ENCODE results near the gene TAF8. TPM values are rescaled to one million over a fixed set of nuclear protein-coding genes. Genes with fewer than 3 reads are reported as not detected.
"Not testable (repeated sequence)": the region's sequence is repeated elsewhere in the genome, so short reads cannot be mapped to it uniquely, and the experiment has no call there.

TAF8 gene
- 25.8 and 25.9 TPM in 2 replicates for total RNA-seq (2014; rRNA removed; shearing (Covaris generic); ENCODE audit: low replicate concordance)

GRCh38 chr6:42050297-42051267 is at the start of gene TAF8:
Gene TAF8, plus strand, starts transcription at chr6:42050524. Its CDS starts 18 bp downstream, at chr6:42050542.
- Histone ChIP-seq H3K27ac (ENCODE audit: low read length) (peak within 1 kb of the TSS; percentile 77), H3K36me3 (ENCODE audit: insufficient read depth, low read length) (peaks cover 18% of the 10 kb centered on the region), H3K27me3 (ENCODE audit: low read length) (no peaks in the 10 kb centered on the region), H3K9ac (ENCODE audit: low read length) (peak within 1 kb of the TSS; percentile 88), H3K9me3 (ENCODE audit: low read length) (no peaks in the 10 kb centered on the region), H4K20me1 (ENCODE audit: insufficient read depth, low read depth, low read length) (no peaks in the 10 kb centered on the region), H3K9me2 (replicated peaks; ENCODE audit: insufficient read depth, low read length) (no peaks in the 10 kb centered on the region), H2AFZ (ENCODE audit: low read length) (peak within 1 kb of the TSS; percentile 96), H3K79me2 (ENCODE audit: low read length) (peaks cover 18% of the 10 kb centered on the region), H3K4me3 (ENCODE audit: low read length) (peak within 1 kb of the TSS; percentile 96), H3K4me1 (ENCODE audit: low read length) (peaks cover 53% of the 10 kb centered on the region), H3K4me2 (ENCODE audit: low read depth, low read length, poor library complexity, severe bottlenecking) (peak within 1 kb of the TSS; percentile 88)
- DNase-seq, result peak; percentile 96

GRCh38 chr6:42001506-42001905 is 48.8 kb upstream of the TAF8 start:
- no peak overlapping the region for H3K9ac ChIP-seq (ENCODE audit: low read length)
- no peak overlapping the region for H2AFZ ChIP-seq (ENCODE audit: low read length)
- H3K4me2 ChIP-seq (ENCODE audit: low read depth, low read length, poor library complexity, severe bottlenecking), result no peak overlapping the region
- no peaks in the 10 kb centered on the region for H3K27me3 ChIP-seq (ENCODE audit: low read length)
- no peaks in the 10 kb centered on the region for H3K79me2 ChIP-seq (ENCODE audit: low read length)
- no peak overlapping the region for H3K4me3 ChIP-seq (ENCODE audit: low read length)
- no peak for DNase-seq
- H4K20me1 ChIP-seq (ENCODE audit: insufficient read depth, low read depth, low read length), result no peaks in the 10 kb centered on the region
- H3K27ac ChIP-seq (ENCODE audit: low read length), result no peak overlapping the region
- H3K4me1 ChIP-seq (ENCODE audit: low read length), result no peaks in the 10 kb centered on the region
- H3K36me3 ChIP-seq (ENCODE audit: insufficient read depth, low read length), result no peaks in the 10 kb centered on the region
- H3K9me3 ChIP-seq (ENCODE audit: low read length), result no peaks in the 10 kb centered on the region
- no peaks in the 10 kb centered on the region for H3K9me2 ChIP-seq (replicated peaks; ENCODE audit: insufficient read depth, low read length)

GRCh38 chr6:42003658-42004057 is 46.7 kb upstream of the TAF8 start:
- not testable (repeated sequence) for H4K20me1 ChIP-seq (ENCODE audit: insufficient read depth, low read depth, low read length); H3K4me3 ChIP-seq (ENCODE audit: low read length); H3K79me2 ChIP-seq (ENCODE audit: low read length); H3K9ac ChIP-seq (ENCODE audit: low read length); H3K27me3 ChIP-seq (ENCODE audit: low read length); H3K9me2 ChIP-seq (replicated peaks; ENCODE audit: insufficient read depth, low read length); DNase-seq; H3K27ac ChIP-seq (ENCODE audit: low read length); H3K9me3 ChIP-seq (ENCODE audit: low read length); H3K36me3 ChIP-seq (ENCODE audit: insufficient read depth, low read length); H2AFZ ChIP-seq (ENCODE audit: low read length); H3K4me2 ChIP-seq (ENCODE audit: low read depth, low read length, poor library complexity, severe bottlenecking)
- H3K4me1 ChIP-seq (ENCODE audit: low read length), result peaks cover 16% of the 10 kb centered on the region

GRCh38 chr6:42007286-42008137 is 42.8 kb upstream of the TAF8 start:
- Histone ChIP-seq H3K4me1 (ENCODE audit: low read length) (peaks cover 24% of the 10 kb centered on the region), H3K9ac (ENCODE audit: low read length) (no peak overlapping the region; the same call in 1 of the 2 replicates), H2AFZ (ENCODE audit: low read length) (0 out of 2 replicates have a peak overlapping the region, but pooled peaks have one; percentile 12), H3K9me3 (ENCODE audit: low read length) (no peaks in the 10 kb centered on the region), H3K4me3 (ENCODE audit: low read length) (no peak overlapping the region), H3K27me3 (ENCODE audit: low read length) (no peaks in the 10 kb centered on the region), H3K79me2 (ENCODE audit: low read length) (no peaks in the 10 kb centered on the region), H3K4me2 (ENCODE audit: low read depth, low read length, poor library complexity, severe bottlenecking) (peak overlapping the region; percentile 39), H3K9me2 (replicated peaks; ENCODE audit: insufficient read depth, low read length) (no peaks in the 10 kb centered on the region), H3K27ac (ENCODE audit: low read length) (0 out of 2 replicates have a peak overlapping the region, but pooled peaks have one; percentile 1), H3K36me3 (ENCODE audit: insufficient read depth, low read length) (no peaks in the 10 kb centered on the region), H4K20me1 (ENCODE audit: insufficient read depth, low read depth, low read length) (no peaks in the 10 kb centered on the region)
- DNase-seq, result peak; percentile 60

GRCh38 chr6:42008138-42008528 is 42.2 kb upstream of the TAF8 start:
- H3K27me3 ChIP-seq (ENCODE audit: low read length); H3K4me3 ChIP-seq (ENCODE audit: low read length); H3K27ac ChIP-seq (ENCODE audit: low read length); H3K9me3 ChIP-seq (ENCODE audit: low read length); H2AFZ ChIP-seq (ENCODE audit: low read length); H3K4me2 ChIP-seq (ENCODE audit: low read depth, low read length, poor library complexity, severe bottlenecking); H3K9ac ChIP-seq (ENCODE audit: low read length); H3K36me3 ChIP-seq (ENCODE audit: insufficient read depth, low read length); H3K9me2 ChIP-seq (replicated peaks; ENCODE audit: insufficient read depth, low read length); DNase-seq; H3K79me2 ChIP-seq (ENCODE audit: low read length); H4K20me1 ChIP-seq (ENCODE audit: insufficient read depth, low read depth, low read length): not testable (repeated sequence)
- peaks cover 24% of the 10 kb centered on the region for H3K4me1 ChIP-seq (ENCODE audit: low read length)

GRCh38 chr6:42009844-42010184 is 40.5 kb upstream of the TAF8 start:
- Histone ChIP-seq H3K79me2 (ENCODE audit: low read length) (no peaks in the 10 kb centered on the region), H3K4me1 (ENCODE audit: low read length) (peaks cover 24% of the 10 kb centered on the region), H3K36me3 (ENCODE audit: insufficient read depth, low read length) (no peaks in the 10 kb centered on the region), H3K9me2 (replicated peaks; ENCODE audit: insufficient read depth, low read length) (no peaks in the 10 kb centered on the region), H3K9ac (ENCODE audit: low read length) (no peak overlapping the region), H3K4me3 (ENCODE audit: low read length) (no peak overlapping the region), H3K9me3 (ENCODE audit: low read length) (no peaks in the 10 kb centered on the region), H4K20me1 (ENCODE audit: insufficient read depth, low read depth, low read length) (no peaks in the 10 kb centered on the region), H3K27me3 (ENCODE audit: low read length) (no peaks in the 10 kb centered on the region), H3K4me2 (ENCODE audit: low read depth, low read length, poor library complexity, severe bottlenecking) (no peak overlapping the region), H3K27ac (ENCODE audit: low read length) (no peak overlapping the region), H2AFZ (ENCODE audit: low read length) (no peak overlapping the region)
- no peak for DNase-seq

GRCh38 chr6:42010185-42010891 is 40.0 kb upstream of the TAF8 start:
- Histone ChIP-seq H3K27me3 (ENCODE audit: low read length) (no peaks in the 10 kb centered on the region), H3K4me1 (ENCODE audit: low read length) (peaks cover 24% of the 10 kb centered on the region), H3K27ac (ENCODE audit: low read length) (no peak overlapping the region), H4K20me1 (ENCODE audit: insufficient read depth, low read depth, low read length) (no peaks in the 10 kb centered on the region), H2AFZ (ENCODE audit: low read length) (no peak overlapping the region), H3K4me2 (ENCODE audit: low read depth, low read length, poor library complexity, severe bottlenecking) (no peak overlapping the region), H3K79me2 (ENCODE audit: low read length) (no peaks in the 10 kb centered on the region), H3K4me3 (ENCODE audit: low read length) (no peak overlapping the region), H3K9me2 (replicated peaks; ENCODE audit: insufficient read depth, low read length) (no peaks in the 10 kb centered on the region), H3K9ac (ENCODE audit: low read length) (no peak overlapping the region), H3K9me3 (ENCODE audit: low read length) (no peaks in the 10 kb centered on the region), H3K36me3 (ENCODE audit: insufficient read depth, low read length) (no peaks in the 10 kb centered on the region)
- DNase-seq, result no peak
